Measurements from ENCODE around the gene GPC5.
A peak's percentile ranks its signal among the peaks of the same experiment; 100 is the strongest.
"Not testable (repeated sequence)": the region's sequence is repeated elsewhere in the genome, so short reads cannot be mapped to it uniquely, and the experiment has no call there.

Gene GPC5

DNA sequence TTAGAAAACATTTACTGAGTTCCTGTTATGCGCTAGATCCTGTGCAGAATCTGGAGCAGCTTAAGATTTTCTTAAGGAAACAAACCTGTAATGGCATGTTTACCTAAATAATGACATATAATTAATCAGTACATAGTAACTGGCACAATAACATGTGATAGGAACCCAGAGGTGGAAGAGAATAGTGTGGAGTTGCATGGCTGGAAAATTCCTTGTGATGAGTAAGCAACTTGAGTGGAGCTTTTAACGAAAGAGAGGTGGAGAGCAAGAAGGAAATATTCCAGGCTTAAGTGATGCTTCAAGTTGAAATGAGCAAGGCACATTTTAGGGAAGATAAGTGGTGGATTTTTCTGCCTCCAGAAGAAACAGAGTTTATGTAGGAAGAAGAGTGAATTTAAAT is 9.2 kb upstream of the GPC5 start:
- H3K9me3 Mint-ChIP-seq = no peaks in the 10 kb centered on the region
- CTCF ChIA-PET = interaction anchor here (1.0 to 1.4 kb wide), 3 partner anchors 11 to 15 kb away, joined by 3 read pairs; no protein-coding TSS in a partner anchor
- no peak overlapping the region for H3K4me3 Mint-ChIP-seq
- H3K36me3 Mint-ChIP-seq = no peaks in the 10 kb centered on the region
- peaks cover 26% of the 10 kb centered on the region for H3K27me3 Mint-ChIP-seq
- H3K27ac Mint-ChIP-seq = no peak overlapping the region
- H3K4me1 Mint-ChIP-seq = no peaks in the 10 kb centered on the region
- no peak for DNase-seq

DNA sequence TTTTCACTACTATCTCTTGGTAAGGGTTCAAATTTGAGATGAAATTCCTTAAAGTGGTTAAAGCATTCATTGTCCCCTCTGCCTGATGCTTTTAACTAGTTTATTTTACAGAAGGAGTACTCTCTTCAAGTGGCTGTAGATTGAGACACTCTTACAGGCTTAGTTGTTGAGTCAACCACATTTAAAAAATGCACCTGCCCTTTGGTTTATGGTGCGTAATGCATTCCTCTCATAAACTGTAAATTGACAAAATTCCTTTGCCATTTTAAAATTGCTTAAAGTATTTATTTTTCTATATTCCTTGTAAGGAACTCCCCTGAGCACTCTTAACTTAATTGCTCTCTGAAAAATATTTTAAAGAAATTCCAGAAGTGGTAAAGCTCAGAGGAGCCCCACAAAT is 826 bp upstream of the GPC5 start:
- no peak for DNase-seq
- H3K9me3 Mint-ChIP-seq = no peaks in the 10 kb centered on the region
- no peak overlapping the region for H3K27ac Mint-ChIP-seq
- no peaks in the 10 kb centered on the region for H3K36me3 Mint-ChIP-seq
- peaks cover 11% of the 10 kb centered on the region for H3K4me1 Mint-ChIP-seq
- no peak overlapping the region for H3K4me3 Mint-ChIP-seq
- peaks cover 57% of the 10 kb centered on the region for H3K27me3 Mint-ChIP-seq
- CTCF ChIA-PET = interaction anchor here (1.1 kb wide), 1 partner anchor 84 kb away, joined by 4 read pairs; no protein-coding TSS in a partner anchor

DNA sequence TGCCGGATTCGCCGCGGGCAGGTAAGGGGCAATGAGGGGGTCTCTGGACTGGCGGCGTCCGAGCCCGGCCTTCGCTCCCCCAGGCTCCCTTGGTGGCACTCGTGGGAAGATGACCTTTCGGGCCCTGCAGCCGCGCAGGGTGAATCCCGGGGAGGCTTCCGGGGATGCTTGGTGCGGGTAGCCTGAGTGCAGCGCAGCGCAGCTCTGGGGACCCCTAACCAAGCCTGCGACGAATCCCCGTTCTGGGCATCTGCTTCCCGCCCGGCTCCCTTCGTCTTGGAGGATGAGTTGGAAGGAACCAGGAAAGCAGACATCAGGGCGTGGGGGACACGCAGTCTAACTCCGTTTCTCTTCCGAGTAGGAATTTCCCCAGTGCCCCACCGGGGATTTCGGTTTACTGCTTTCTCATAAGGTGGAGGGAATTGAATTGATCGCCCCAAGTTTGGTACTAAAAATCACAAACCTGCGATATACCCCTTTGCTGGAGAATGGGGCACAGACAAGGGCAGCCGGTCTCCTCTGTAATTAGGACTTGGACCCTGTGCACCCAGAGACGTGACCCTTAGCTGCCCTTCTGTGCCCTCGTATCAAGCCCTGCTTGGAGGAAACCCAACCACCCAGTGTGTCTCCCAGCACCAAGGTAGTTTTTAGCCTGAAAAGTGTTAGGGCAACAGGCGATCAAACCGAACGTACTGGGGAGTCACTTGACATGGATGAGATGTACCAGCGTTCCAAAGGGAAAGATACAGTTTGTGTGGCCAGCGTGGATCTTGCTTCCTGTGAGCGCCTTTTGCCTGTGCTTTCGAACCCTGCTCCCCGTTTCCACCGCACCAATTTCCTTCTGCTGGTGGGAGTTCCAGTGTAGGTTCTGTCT is 1.0 kb downstream of the GPC5 start:
- Mint-ChIP-seq H3K27me3 (peaks cover 59% of the 10 kb centered on the region), H3K4me3 (peak overlapping the region; percentile 57), H3K27ac (no peak overlapping the region), H3K4me1 (peaks cover 11% of the 10 kb centered on the region), H3K36me3 (no peaks in the 10 kb centered on the region), H3K9me3 (no peaks in the 10 kb centered on the region)
- DNase-seq = peak; percentile 23
- CTCF ChIA-PET = interaction anchor here (0.8 to 0.9 kb wide), 2 partner anchors 18 to 21 kb away, joined by 3 read pairs; no protein-coding TSS in a partner anchor

DNA sequence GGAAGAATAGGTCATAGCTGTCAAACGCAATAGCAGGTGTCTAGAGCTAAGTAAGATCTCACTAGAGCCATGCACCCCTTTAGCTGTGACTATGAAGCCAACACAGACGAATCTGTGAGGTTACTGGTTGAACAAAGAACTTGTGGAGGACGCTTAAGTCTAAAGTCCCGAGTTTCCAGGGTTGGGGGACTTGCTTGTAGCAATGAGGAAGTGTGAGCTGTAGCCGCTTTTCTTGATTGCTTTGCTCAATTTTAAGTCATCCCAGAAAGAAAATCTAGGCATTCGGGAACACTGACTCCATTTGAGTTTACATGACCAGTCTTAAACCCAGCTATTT is 1.6 kb downstream of the GPC5 start:
- peaks cover 53% of the 10 kb centered on the region for H3K27me3 Mint-ChIP-seq
- no peak overlapping the region for H3K4me3 Mint-ChIP-seq
- CTCF ChIA-PET = interaction anchor here (0.8 kb wide), 1 partner anchor 22 kb away, joined by 3 read pairs; no protein-coding TSS in a partner anchor
- H3K27ac Mint-ChIP-seq = no peak overlapping the region
- H3K9me3 Mint-ChIP-seq = no peaks in the 10 kb centered on the region
- no peaks in the 10 kb centered on the region for H3K36me3 Mint-ChIP-seq
- H3K4me1 Mint-ChIP-seq = peaks cover 11% of the 10 kb centered on the region
- no peak for DNase-seq

DNA sequence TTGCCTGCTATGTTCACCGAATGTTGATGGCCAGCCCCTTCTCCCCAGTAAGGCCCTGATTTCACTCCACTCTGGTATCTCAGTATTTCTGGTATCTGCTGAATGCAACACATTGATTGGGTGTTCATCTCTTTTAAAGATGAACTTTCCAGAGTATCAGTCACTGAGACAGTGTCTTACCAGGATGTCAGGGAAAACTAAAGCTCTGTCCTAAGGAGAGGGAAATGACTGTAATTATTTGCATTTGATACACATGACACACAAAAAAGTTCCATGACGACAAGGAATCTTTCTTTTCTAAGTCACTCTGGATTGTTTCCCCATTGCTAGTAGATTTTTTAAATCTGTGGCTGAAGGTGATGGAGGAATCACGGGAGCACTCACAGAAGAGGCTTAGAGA is 2.2 kb downstream of the GPC5 start:
- no peak for DNase-seq
- H3K27me3 Mint-ChIP-seq = peaks cover 50% of the 10 kb centered on the region
- peaks cover 11% of the 10 kb centered on the region for H3K4me1 Mint-ChIP-seq
- CTCF ChIA-PET = no interaction called here
- no peaks in the 10 kb centered on the region for H3K9me3 Mint-ChIP-seq
- no peak overlapping the region for H3K27ac Mint-ChIP-seq
- H3K36me3 Mint-ChIP-seq = no peaks in the 10 kb centered on the region
- no peak overlapping the region for H3K4me3 Mint-ChIP-seq

DNA sequence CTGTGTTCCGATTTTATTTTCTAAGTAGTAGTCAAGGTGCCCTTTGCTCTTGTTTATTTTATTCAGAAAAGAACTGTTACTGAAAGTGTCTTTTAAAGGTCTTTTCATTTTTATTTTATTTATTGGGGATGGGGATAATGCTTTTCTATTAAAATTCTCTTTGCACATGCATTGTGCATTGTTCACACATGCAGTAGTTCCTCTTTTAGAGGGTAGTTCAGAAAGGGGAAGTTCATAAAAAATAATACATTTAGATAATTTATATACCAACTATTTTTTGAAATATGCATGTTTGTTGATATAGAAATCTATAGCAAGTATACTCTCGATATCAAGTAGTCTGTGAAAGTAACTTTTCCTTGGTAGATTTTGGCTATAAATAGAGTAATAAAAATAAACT is 3.5 kb downstream of the GPC5 start:
- CTCF ChIA-PET = no interaction called here
- no peak overlapping the region for H3K27ac Mint-ChIP-seq
- no peaks in the 10 kb centered on the region for H3K36me3 Mint-ChIP-seq
- peaks cover 48% of the 10 kb centered on the region for H3K27me3 Mint-ChIP-seq
- peaks cover 2% of the 10 kb centered on the region for H3K9me3 Mint-ChIP-seq
- no peak overlapping the region for H3K4me3 Mint-ChIP-seq
- no peak for DNase-seq
- H3K4me1 Mint-ChIP-seq = peaks cover 11% of the 10 kb centered on the region

DNA sequence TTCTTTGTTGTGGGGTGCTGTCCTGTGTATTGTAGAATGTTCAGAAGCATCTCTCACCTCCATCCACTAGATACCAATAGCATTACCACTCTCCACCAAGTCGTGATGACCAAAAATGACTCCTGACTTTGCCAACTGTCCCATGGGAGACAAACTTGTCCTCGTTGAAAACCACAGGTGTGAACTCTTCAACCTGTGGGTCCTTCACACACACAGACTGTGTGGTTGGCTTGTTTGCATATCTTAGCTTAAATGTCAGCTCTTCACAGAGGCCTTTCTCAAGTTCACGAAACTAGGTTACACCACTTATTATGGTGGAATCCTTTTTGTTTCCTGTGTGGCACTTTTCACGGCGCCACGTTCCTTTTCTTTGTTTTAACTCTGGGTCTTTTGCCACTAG is 6.8 kb downstream of the GPC5 start:
- H3K27me3 Mint-ChIP-seq = peaks cover 25% of the 10 kb centered on the region
- no peaks in the 10 kb centered on the region for H3K4me1 Mint-ChIP-seq
- peaks cover 2% of the 10 kb centered on the region for H3K9me3 Mint-ChIP-seq
- DNase-seq = no peak
- H3K27ac Mint-ChIP-seq = no peak overlapping the region
- H3K36me3 Mint-ChIP-seq = no peaks in the 10 kb centered on the region
- CTCF ChIA-PET = interaction anchor here (1.1 to 3.3 kb wide), 6 partner anchors 23 to 273 kb away, joined by 3 to 22 read pairs (median 13); no protein-coding TSS in a partner anchor
- no peak overlapping the region for H3K4me3 Mint-ChIP-seq

DNA sequence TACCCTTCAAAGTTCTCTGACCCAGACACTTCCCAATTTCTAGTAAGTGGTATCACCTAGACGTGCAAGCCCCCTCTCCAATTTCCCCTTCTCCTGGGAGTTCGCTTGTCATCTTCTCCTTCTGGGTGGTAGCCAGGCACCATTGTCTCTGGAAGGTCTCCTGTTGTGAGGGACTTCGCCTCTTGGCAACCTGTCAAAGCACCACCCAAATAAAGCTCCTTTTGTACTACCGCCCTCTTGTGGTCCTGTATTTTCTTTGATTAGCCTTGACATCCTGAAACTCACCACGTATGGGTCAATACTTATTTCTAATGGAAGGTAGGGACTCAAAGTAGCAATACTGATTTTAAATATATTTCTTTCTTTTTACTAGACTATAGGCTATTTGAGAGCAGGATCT is 8.2 kb downstream of the GPC5 start:
- Mint-ChIP-seq H3K4me1 (no peaks in the 10 kb centered on the region), H3K4me3 (no peak overlapping the region), H3K27me3 (peaks cover 17% of the 10 kb centered on the region), H3K27ac (no peak overlapping the region), H3K36me3 (no peaks in the 10 kb centered on the region), H3K9me3 (peaks cover 2% of the 10 kb centered on the region)
- peak; percentile 37 for DNase-seq
- CTCF ChIA-PET = interaction anchor here (0.9 to 3.3 kb wide), 9 partner anchors 11 to 240 kb away, joined by 3 to 22 read pairs (median 5); no protein-coding TSS in a partner anchor

DNA sequence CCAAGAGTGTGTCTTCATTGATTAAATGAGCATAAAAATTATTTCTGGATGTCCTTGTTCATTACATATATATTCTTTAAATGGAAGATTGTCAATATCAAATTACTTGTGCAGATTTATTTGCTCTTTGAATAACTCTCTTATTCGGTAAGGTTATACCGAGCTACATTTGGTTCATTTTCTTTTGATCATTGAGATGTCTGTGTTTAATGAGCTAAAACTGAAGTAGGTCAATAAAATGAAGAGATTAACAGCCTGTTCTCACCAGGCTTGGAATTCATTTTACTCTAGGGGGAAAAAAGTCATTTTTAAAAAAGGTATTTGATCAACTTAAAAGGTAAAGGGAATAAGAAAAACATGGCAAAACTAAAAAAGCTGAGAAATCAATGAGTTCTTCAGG is 10.6 kb downstream of the GPC5 start:
- CTCF ChIA-PET = interaction anchor here (0.8 to 2.2 kb wide), 2 partner anchors 11 to 35 kb away, joined by 3 to 7 read pairs; no protein-coding TSS in a partner anchor
- H3K27me3 Mint-ChIP-seq = peaks cover 8% of the 10 kb centered on the region
- H3K4me1 Mint-ChIP-seq = no peaks in the 10 kb centered on the region
- H3K36me3 Mint-ChIP-seq = no peaks in the 10 kb centered on the region
- H3K9me3 Mint-ChIP-seq = peaks cover 2% of the 10 kb centered on the region
- no peak overlapping the region for H3K27ac Mint-ChIP-seq
- DNase-seq = no peak
- H3K4me3 Mint-ChIP-seq = no peak overlapping the region

DNA sequence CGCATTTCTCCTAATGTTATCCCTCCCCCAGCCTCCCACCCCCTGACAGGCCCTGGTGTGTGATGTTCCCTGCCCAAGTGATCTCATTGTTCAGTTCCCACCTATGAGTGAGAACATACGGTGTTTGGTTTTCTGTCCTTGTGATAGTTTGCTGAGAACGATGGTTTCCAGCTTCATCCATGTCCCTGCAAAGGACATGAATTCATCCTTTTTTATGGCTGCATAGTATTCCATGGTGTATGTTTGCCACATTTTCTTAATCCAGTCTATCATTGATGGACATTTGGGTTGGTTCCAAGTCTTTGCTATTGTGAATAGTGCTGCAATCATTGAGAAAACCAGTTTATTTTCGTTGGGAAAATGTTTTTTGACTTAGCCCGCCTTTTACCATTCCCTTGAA is 18.2 kb downstream of the GPC5 start:
- CTCF ChIA-PET = interaction anchor here (0.7 kb wide), 1 partner anchor 42 kb away, joined by 3 read pairs; no protein-coding TSS in a partner anchor
- not testable (repeated sequence) for H3K27me3 Mint-ChIP-seq, DNase-seq, H3K9me3 Mint-ChIP-seq, H3K4me3 Mint-ChIP-seq, H3K36me3 Mint-ChIP-seq, H3K27ac Mint-ChIP-seq, H3K4me1 Mint-ChIP-seq

DNA sequence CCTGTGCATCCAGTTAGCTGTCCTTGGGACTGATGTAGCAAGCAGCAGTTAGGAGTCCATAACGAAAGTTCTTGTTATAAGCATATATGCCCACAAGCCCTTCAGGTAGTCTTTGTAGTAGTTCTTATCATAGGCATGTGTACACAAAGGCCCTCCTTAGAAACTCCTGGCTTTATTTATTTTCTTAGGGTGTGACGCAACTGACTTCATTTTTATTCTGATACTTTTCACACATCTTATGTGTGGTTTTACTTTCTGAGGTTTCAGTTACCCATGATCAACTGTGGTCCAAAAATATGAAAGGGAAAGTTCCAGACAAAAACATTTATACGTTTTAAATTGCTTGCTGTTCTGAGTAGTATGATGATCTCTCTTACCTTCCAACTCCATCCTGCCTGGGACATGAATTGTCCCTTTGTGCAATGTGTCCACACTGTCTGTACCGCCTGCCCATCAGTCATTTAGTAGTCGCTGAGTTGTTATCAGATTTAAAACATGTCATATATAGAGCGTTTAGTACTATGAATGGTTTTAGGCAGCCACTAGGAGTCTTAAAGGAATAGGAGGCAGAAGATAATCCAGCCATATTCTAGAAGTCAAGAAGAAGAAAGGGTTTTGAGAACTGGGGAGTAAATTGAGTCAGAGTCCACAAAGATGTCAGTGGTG is 19.4 kb downstream of the GPC5 start:
- CTCF ChIA-PET = interaction anchor here (0.7 kb wide), 1 partner anchor 44 kb away, joined by 3 read pairs; no protein-coding TSS in a partner anchor
- no peak overlapping the region for H3K4me3 Mint-ChIP-seq
- no peaks in the 10 kb centered on the region for H3K9me3 Mint-ChIP-seq
- no peaks in the 10 kb centered on the region for H3K27me3 Mint-ChIP-seq
- no peak overlapping the region for H3K27ac Mint-ChIP-seq
- H3K4me1 Mint-ChIP-seq = no peaks in the 10 kb centered on the region
- no peak for DNase-seq
- no peaks in the 10 kb centered on the region for H3K36me3 Mint-ChIP-seq

DNA sequence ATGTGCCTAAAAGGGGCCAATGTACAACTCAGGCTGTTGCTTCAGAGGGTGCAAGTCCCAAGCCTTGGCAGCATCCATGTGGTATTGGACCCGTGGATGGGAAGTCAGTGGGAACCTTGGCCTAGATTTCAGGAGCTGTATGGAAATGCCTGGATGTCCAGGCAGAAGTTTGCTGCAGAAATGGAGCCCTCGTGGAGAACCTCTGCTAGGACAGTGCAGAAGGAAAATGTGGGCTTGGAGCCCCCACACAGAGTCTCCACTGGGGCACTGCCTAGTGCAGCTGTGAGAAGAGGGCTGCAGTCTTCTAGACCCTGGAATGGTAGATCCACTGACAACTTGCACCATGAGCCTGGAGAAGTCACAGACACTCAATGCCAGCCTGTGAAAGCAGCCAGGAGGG is 28.5 kb downstream of the GPC5 start:
- Mint-ChIP-seq H3K4me3 (no peak overlapping the region), H3K27ac (no peak overlapping the region), H3K27me3 (no peaks in the 10 kb centered on the region), H3K9me3 (peaks cover 19% of the 10 kb centered on the region), H3K36me3 (no peaks in the 10 kb centered on the region), H3K4me1 (no peaks in the 10 kb centered on the region)
- DNase-seq = no peak
- CTCF ChIA-PET = no interaction called here

DNA sequence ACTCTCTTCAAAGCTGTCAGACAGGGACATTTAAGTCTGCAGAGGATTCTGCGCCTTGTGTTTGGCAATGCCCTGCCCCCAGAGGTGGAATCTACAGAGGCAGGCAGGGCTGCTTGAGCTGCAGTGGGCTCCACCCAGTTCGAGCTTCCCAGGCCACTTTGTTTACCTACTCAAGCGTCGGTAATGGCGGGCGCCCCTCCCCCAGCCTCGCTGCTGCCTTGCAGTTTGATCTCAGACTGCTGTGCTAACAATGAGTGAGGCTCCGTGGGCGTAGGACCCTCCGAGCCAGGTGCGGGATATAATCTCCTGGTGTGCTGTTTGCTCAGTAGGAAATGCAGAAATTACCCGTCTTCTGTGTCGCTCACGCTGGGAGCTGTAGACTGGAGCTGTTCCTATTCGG is 40.3 kb downstream of the GPC5 start:
- H3K4me1 Mint-ChIP-seq, H3K36me3 Mint-ChIP-seq, H3K27me3 Mint-ChIP-seq, DNase-seq, H3K4me3 Mint-ChIP-seq, H3K9me3 Mint-ChIP-seq, H3K27ac Mint-ChIP-seq, CTCF ChIA-PET: not testable (repeated sequence)

DNA sequence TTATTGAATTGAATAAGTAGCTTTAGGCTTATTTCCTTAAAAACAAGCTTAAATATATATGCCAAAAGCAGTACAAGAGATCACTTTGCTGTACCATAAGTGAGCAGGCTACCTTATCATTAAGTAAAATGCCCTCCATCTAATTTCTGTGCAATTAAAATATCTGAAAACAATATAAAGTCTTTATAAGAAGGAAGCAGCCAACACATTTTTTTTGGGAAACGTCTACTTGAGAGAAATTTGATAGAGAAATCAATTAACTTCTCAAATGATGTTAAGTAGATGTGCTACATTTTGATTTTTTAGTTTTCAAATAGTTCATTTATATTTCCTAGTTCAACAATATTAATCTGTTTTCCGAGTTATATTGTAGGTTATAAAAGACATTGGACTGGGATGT is 52.5 kb downstream of the GPC5 start:
- Mint-ChIP-seq H3K4me3 (no peak overlapping the region), H3K36me3 (no peaks in the 10 kb centered on the region), H3K27ac (no peak overlapping the region), H3K9me3 (no peaks in the 10 kb centered on the region), H3K4me1 (no peaks in the 10 kb centered on the region), H3K27me3 (no peaks in the 10 kb centered on the region)
- CTCF ChIA-PET = no interaction called here
- DNase-seq = no peak

DNA sequence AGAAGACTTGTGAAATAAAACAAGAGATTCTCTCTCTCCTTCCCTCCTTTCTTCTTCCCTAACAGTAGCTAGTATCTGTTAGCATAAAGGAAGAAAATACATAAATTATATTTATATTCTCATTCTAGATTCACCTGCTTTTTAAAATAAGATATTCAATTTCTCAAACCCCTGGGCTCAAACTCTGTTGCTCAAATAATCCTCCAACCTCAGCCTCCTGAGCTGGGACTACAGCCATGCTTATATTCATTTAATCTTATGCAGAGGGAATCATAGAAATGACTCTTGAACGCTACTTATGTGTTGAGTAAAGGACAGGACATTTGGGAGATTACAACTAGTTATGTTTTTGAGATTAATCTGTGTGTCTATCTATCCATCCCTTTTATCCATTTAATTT is 56.2 kb downstream of the GPC5 start:
- H3K27ac Mint-ChIP-seq = no peak overlapping the region
- H3K9me3 Mint-ChIP-seq = no peaks in the 10 kb centered on the region
- no peaks in the 10 kb centered on the region for H3K4me1 Mint-ChIP-seq
- H3K27me3 Mint-ChIP-seq = no peaks in the 10 kb centered on the region
- no peak for DNase-seq
- H3K36me3 Mint-ChIP-seq = no peaks in the 10 kb centered on the region
- H3K4me3 Mint-ChIP-seq = no peak overlapping the region
- CTCF ChIA-PET = no interaction called here
